Naive thymus-derived CD8-positive, alpha-beta T cell (primary cell): ENCODE data around the gene AKR1B1. TPM values are rescaled to one million over a fixed set of nuclear protein-coding genes. Genes with fewer than 3 reads are reported as not detected.
A peak's percentile ranks its signal among the peaks of the same experiment; 100 is the strongest.
"Not testable (repeated sequence)": the region's sequence is repeated elsewhere in the genome, so short reads cannot be mapped to it uniquely, and the experiment has no call there.

Experiments
- ATAC-seq, 2 donors: fragments of 150-1000 bp; cut with Tn5 transposase in 1 of 2; sonication (Bioruptor Pico), chemical (Tn5 transposase) in 1 of 2; 1 replicate in 1 of 2; 2 replicates in 1 of 2; pipeline ENCODE4 v1.10.0; 2021; ENCODE audit warnings: mild to moderate bottlenecking in 2 of 2, moderate library complexity in 2 of 2
- POLR2A ChIA-PET: fragments of 350-600 bp; sonication (Branson Sonifier 250); formaldehyde crosslinking; loops from one replicate; lab custom pipeline; 2021; ENCODE audit warnings: antibody characterized with exemption; lab: Charles Lee
- DNase-seq, 10 donors: peaks; one replicate each; pipeline versions ENCODE4 v3.0.0 to v3.0.0-alpha.2; 2020 to 2022
- H3K27ac Mint-ChIP-seq, 10 donors: one replicate each; pipeline ENCODE4 v1.8.0; 2020 to 2022; ENCODE audit warnings: mild to moderate bottlenecking in 10 of 10, mixed read lengths in 10 of 10, moderate library complexity in 4 of 10, inconsistent platforms in 1 of 10
- H3K27me3 Mint-ChIP-seq, 5 donors: one replicate each; pipeline ENCODE4 v1.8.0; 2021 to 2022; ENCODE audit warnings: mixed read lengths in 5 of 5
- H3K36me3 Mint-ChIP-seq, 3 donors: one replicate each; pipeline ENCODE4 v1.8.0; 2020 to 2022; ENCODE audit warnings: mixed read lengths in 3 of 3, mild to moderate bottlenecking in 2 of 3, inconsistent platforms in 1 of 3
- H3K4me1 Mint-ChIP-seq, 4 donors: one replicate each; pipeline ENCODE4 v1.8.0; 2021 to 2022; ENCODE audit warnings: mixed read lengths in 4 of 4
- H3K4me3 Mint-ChIP-seq, 10 donors: one replicate each; pipeline ENCODE4 v1.8.0; 2020 to 2022; ENCODE audit warnings: mild to moderate bottlenecking in 10 of 10, mixed read lengths in 10 of 10, moderate library complexity in 6 of 10, inconsistent platforms in 1 of 10
- H3K9me3 Mint-ChIP-seq, 9 donors: one replicate each; pipeline ENCODE4 v1.8.0; 2020 to 2022; ENCODE audit warnings: mixed read lengths in 9 of 9, mild to moderate bottlenecking in 3 of 9, inconsistent platforms in 1 of 9, moderate library complexity in 1 of 9
- polyA plus RNA-seq, 3 donors: library from polyadenylated mRNA; unstranded; fragments of 300-500 nt; fragmentation: Illumina TruSeq; gene quantifications; one replicate each; pipeline ENCODE4 v1.2.3, GENCODE V29; 2021
- total RNA-seq, 8 experiments: library from RNA in 2 of 8; stranded (reverse) in 2 of 8; gene quantifications; one replicate each; pipeline ENCODE4 v1.2.3 and lab custom pipeline; 2021 to 2026

The AKR1B1 gene
- 100 to 1,000 TPM; 130 to 134 TPM for total RNA-seq
- 100 to 1,000 TPM; 181 to 202 (median 181) TPM for polyA plus RNA-seq
- 50.2 to 76.0 (median 58.1) reads per million in 6 experiments for total RNA-seq (lab: John Stamatoyannopoulos, UW)

DNA sequence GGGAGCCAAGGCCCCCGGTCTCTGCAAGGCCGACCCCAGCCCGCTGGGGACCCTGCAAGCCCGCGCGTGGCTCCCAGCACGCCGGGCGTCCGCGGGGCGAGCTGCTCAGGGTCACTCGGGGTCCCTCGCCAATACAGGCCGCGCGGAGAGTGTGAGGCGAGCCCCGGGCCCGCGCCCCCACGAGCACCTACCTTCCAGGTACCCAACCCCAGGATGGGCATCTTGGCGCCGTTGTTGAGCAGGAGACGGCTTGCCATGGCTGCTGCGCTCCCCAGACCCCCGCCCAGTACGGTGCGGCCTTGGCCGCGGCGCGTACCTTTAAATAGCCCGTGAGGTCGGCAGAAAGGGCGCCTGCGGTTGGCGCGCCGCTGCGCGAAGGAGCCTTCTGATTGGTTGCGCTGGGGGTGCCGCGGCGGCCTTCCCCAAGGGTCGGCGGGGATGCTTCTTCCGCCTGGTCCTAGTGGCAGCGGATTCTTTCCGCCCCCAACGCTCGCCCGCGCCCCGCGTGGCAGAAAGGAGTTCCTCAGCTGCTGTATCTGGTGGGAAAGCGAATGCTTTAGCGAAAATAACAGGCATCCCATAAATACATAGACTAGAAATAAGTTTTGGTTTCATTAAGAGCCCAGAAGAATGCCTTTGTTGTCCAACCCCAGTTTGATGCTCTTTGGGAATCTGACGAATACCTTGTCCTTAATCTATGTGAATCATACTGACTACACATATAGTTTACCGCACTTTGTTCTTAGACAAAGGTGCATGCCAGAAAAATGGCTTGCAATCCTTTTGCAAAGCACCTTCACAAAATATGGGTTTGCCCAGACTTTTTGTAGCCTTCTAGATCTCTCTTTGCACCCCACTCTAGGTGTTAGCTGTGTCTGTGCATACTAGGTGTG is at the start of gene AKR1B1:
Gene AKR1B1 (minus strand): TSS at position 295 of the 893 bp plus-strand sequence. CDS start 38 bp downstream, at position 257.
- POLR2A ChIA-PET = interaction anchor here (0.6 to 2.9 kb wide), 5 partner anchors 27 to 690 kb away, joined by 3 to 14 read pairs (median 3); partner anchors contain the start of gene BPGM
- H3K27me3 Mint-ChIP-seq = no peaks in the 10 kb centered on the region
- peaks cover under 1 to 9% (median 8%) of the 10 kb centered on the region in 3 donors for H3K36me3 Mint-ChIP-seq
- DNase-seq = peak; percentile 69 to 93 (median 84)
- peaks cover 18 to 53% (median 48%) of the 10 kb centered on the region in 4 donors for H3K4me1 Mint-ChIP-seq
- H3K9me3 Mint-ChIP-seq = peaks cover 0 to 3% (median 1%) of the 10 kb centered on the region in 9 donors
- peak within 1 kb of the TSS; percentile 87 to 95 (median 90) for H3K4me3 Mint-ChIP-seq
- ATAC-seq = peak; percentile 88 to 90
- H3K27ac Mint-ChIP-seq = peak within 1 kb of the TSS; percentile 53 to 95 (median 90)

DNA sequence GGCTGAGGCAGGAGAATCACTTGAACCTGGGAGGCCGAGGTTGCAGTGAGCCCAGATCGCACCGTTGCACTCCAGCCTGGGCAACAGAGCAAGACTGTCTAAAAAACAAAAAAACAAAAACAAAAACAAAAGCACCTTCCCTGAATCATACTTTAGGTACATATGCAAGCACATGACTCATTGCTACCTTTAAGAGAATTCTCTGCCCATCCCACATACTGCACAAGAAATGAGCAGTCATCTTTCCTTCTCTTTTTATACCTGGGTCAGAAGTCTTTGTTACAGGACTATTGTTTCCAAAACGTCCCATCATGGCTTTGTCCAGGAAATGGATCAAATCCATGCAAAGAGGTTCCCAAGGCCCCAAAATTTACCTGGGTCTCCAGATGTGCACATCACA is 47.0 kb upstream of the AKR1B1 start:
- H3K4me1 Mint-ChIP-seq = no peaks in the 10 kb centered on the region
- POLR2A ChIA-PET = no interaction called here

DNA sequence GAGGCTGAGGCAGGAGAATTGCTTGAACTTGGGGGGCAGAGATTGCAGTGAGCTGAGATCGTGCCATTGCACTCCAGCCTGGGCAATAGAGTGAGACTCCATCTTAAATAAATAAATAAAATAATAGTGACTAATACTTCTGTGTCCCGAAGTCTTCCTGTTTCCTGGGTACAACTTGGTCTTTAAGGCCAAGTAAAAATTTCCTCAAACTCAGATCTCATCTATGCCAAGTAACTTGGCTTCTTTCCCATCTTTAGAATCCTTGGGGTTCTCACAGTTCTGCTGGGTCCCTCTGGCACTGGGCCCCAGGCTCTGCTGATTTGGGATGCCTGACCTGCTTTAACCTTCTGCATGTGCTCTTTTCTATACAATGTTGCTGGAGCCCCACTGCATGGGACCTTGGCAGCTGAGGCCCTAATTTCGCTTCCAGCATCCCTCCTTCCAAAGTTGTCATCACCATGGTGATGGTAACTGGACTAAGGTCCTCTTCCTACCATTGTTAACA is 45.8 kb upstream of the AKR1B1 start:
- DNase-seq (no peak), ATAC-seq (no peak)
- no peaks in the 10 kb centered on the region for H3K9me3 Mint-ChIP-seq
- H3K27me3 Mint-ChIP-seq = peaks cover 1 to 9% (median 5%) of the 10 kb centered on the region in 5 donors
- no peaks in the 10 kb centered on the region for H3K36me3 Mint-ChIP-seq
- no peak overlapping the region for H3K27ac Mint-ChIP-seq
- POLR2A ChIA-PET = no interaction called here
- no peak overlapping the region for H3K4me3 Mint-ChIP-seq
- H3K4me1 Mint-ChIP-seq = no peaks in the 10 kb centered on the region

More for the DNA sequence above, 47.0 kb upstream of the AKR1B1 start:
- Mint-ChIP-seq H3K4me3 (no peak overlapping the region), H3K36me3 (no peaks in the 10 kb centered on the region), H3K9me3 (no peaks in the 10 kb centered on the region), H3K27me3 (peaks cover 0 to 9% (median 2%) of the 10 kb centered on the region in 5 donors), H3K27ac (no peak overlapping the region)
- DNase-seq (no peak), ATAC-seq (no peak)

DNA sequence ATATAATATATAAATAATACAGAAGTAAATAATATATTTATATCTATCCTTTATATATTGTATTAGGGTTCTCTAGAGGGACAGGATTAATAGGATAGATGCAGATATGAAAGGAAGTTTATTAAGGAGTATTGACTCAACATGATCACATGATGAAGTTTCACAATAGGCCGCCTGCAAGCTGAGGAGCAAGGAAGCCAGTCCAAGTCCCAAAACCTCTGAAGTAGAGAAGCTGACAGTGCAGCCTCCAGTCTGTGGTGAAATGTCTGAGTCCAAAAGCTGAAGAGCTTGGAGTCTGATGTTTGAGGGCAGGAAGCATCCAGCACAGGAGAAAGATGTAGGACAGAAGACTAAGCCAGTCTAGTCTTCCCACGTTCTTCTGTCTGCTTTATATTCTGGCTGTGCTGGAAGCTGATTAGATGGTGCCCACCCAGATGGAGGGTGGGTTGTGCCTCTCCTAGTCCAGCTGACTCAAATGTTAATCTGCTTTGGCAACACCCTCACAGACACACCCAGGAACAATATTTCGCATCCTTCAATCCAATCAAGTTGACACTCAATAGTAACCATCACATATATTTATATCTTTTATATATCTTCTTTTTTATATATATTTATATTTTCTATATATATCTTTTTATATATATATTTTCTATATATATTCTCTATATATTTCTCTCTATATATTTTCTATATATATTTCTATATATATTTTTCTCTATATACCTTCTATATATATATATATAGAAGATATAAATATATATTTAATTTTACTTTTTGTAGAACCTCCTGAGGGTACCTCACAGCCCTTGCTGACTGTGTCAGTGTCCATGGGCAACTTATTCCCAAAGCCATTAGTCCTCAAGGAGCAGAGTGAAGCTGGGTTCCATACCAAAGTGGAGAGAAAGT is 43.8 kb upstream of the AKR1B1 start:
- ATAC-seq (no peak), DNase-seq (no peak)
- Mint-ChIP-seq H3K36me3 (no peaks in the 10 kb centered on the region), H3K9me3 (no peaks in the 10 kb centered on the region), H3K4me1 (no peaks in the 10 kb centered on the region), H3K27ac (no peak overlapping the region), H3K4me3 (no peak overlapping the region), H3K27me3 (peaks cover 3 to 18% (median 9%) of the 10 kb centered on the region in 5 donors)
- POLR2A ChIA-PET = no interaction called here

DNA sequence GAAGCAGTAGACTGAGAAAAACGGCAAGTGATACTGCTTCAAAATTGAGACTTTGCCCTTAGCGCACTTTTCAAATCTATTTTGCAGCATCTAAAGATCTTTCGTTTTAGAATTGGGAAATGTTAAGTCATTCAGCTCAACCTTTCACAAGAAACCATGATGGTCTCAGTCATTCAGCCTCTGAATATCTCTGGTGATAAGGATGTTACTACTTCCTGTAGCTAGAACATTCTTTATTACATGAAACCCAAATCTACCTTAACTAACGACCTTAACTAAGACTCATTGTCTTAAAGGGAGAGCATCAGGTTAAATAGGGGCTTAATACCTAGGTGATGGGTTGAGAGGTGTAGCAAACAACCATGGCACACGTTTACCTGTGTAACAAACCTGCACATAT is 42.1 kb upstream of the AKR1B1 start:
- Mint-ChIP-seq H3K9me3 (no peaks in the 10 kb centered on the region), H3K4me3 (no peak overlapping the region), H3K4me1 (no peaks in the 10 kb centered on the region), H3K27ac (no peak overlapping the region), H3K36me3 (no peaks in the 10 kb centered on the region), H3K27me3 (peaks cover 3 to 18% (median 9%) of the 10 kb centered on the region in 5 donors)
- no peak for DNase-seq
- ATAC-seq = no peak
- POLR2A ChIA-PET = no interaction called here

DNA sequence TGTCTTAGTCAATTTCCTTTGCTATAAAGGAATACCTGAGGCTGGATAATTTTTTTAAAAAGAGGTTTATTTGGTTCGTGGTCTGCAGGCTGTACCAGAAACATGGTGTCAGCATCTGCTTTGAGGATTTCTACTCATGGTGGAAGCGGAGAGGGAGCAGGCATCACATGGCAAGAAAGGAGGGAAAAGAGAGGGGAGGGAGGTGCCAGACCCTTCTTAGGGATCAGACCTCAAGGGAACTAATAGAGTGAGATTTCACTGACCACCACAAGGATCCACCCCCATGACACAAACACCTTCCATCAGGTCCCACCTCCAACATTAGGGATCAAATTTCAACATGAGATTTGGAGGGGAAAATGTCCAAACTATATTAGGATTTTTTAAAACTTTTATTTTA is 41.5 kb upstream of the AKR1B1 start:
- POLR2A ChIA-PET = no interaction called here
- no peaks in the 10 kb centered on the region for H3K36me3 Mint-ChIP-seq
- DNase-seq (no peak), ATAC-seq (no peak)
- no peak overlapping the region for H3K27ac Mint-ChIP-seq
- H3K9me3 Mint-ChIP-seq = no peaks in the 10 kb centered on the region
- no peak overlapping the region for H3K4me3 Mint-ChIP-seq
- H3K4me1 Mint-ChIP-seq = no peaks in the 10 kb centered on the region
- peaks cover 3 to 18% (median 12%) of the 10 kb centered on the region in 5 donors for H3K27me3 Mint-ChIP-seq

DNA sequence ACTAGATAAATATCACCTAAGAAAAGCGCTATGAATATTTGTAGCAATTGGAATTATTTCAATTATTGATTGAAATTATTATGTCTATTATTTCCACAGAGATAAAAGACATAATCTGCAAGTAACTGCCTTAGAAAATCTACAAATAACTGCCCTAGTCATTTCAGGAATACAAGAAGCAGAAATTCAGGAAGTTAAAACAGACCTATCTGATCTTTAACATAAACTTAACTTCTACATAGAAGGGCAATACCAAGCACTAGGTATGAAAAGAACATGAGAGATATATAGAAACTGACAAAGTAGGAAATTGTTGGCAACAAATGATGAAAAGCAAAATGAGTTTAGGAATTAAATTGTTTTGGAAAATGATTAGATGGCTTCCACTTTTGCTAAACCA is 36.6 kb upstream of the AKR1B1 start:
- DNase-seq (no peak), ATAC-seq (no peak)
- peaks cover 0 to 1% (median 0%) of the 10 kb centered on the region in 4 donors for H3K4me1 Mint-ChIP-seq
- peaks cover 5 to 23% (median 18%) of the 10 kb centered on the region in 5 donors for H3K27me3 Mint-ChIP-seq
- no peaks in the 10 kb centered on the region for H3K9me3 Mint-ChIP-seq
- no peak overlapping the region for H3K4me3 Mint-ChIP-seq
- H3K27ac Mint-ChIP-seq = no peak overlapping the region
- POLR2A ChIA-PET = no interaction called here
- no peaks in the 10 kb centered on the region for H3K36me3 Mint-ChIP-seq

DNA sequence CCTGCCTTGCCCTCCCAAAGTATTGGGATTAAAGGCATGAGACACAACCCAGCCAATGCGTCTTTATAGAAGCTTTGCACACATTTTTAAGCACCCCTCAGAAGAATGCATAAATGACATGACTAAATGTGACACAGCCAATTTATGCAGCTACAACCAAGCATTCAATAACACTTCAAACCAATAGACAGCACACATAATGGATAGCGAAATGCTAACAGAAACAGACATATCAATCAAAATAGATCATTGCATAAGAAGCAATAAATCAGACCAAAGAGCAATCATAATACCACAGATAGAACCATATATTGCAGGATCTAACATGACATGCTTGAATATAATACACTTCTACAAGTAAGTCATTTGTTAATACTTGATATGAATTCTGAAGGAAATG is 34.2 kb upstream of the AKR1B1 start:
- no peaks in the 10 kb centered on the region for H3K36me3 Mint-ChIP-seq
- DNase-seq (no peak), ATAC-seq (no peak)
- H3K27me3 Mint-ChIP-seq = peaks cover 8 to 27% (median 17%) of the 10 kb centered on the region in 5 donors
- H3K27ac Mint-ChIP-seq = no peak overlapping the region
- POLR2A ChIA-PET = no interaction called here
- H3K9me3 Mint-ChIP-seq = no peaks in the 10 kb centered on the region
- no peak overlapping the region for H3K4me3 Mint-ChIP-seq
- H3K4me1 Mint-ChIP-seq = peaks cover 0 to 1% (median 0%) of the 10 kb centered on the region in 4 donors

DNA sequence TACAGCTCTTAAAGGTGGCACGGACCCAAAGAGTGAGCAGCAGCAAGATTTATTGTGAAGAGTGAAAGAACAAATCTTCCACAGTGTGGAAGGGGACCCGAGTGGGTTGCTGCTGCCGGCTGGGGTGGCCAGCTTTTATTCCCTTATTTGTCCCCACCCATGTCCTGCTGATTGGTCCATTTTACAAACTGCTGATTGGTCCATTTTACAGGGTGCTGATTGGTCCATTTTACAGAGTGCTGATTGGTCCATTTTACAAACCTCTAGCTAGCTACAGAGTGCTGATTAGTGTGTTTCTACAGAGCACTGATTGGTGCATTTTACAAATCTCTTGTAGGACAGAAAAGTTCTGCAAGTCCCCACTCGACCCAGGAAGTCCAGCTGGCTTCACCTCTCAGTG is 28.8 kb upstream of the AKR1B1 start:
- DNase-seq, H3K9me3 Mint-ChIP-seq, POLR2A ChIA-PET, H3K4me1 Mint-ChIP-seq, H3K4me3 Mint-ChIP-seq, ATAC-seq, H3K27ac Mint-ChIP-seq: not testable (repeated sequence)
- peaks cover 0 to 20% (median 2%) of the 10 kb centered on the region in 3 donors for H3K36me3 Mint-ChIP-seq
- H3K27me3 Mint-ChIP-seq = peaks cover 10 to 38% (median 29%) of the 10 kb centered on the region in 5 donors

DNA sequence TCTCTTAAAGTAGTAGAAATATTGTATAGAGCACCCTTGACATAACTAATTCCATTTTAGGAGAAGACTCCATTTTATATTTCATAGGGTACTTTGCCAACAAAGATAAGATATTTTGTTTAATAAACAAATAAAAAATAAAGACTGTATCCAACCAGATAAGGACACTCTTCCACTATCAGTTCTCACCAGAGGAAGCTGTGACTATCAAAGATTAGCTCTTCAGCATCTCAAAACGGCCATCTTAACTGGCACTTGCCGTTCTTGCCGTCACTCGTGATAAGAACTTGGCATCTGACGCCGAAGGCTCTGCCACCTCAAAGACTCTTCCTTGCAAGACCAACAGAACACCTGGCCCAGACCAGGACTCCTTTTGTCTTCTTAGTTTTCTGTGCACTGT is 26.3 kb upstream of the AKR1B1 start:
- DNase-seq (no peak), ATAC-seq (no peak)
- H3K4me1 Mint-ChIP-seq = no peaks in the 10 kb centered on the region
- peaks cover 0 to 20% (median 2%) of the 10 kb centered on the region in 3 donors for H3K36me3 Mint-ChIP-seq
- peaks cover 8 to 39% (median 28%) of the 10 kb centered on the region in 5 donors for H3K27me3 Mint-ChIP-seq
- H3K9me3 Mint-ChIP-seq = peaks cover 0 to 9% (median 3%) of the 10 kb centered on the region in 9 donors
- no peak overlapping the region for H3K27ac Mint-ChIP-seq
- POLR2A ChIA-PET = interaction anchor here (0.5 kb wide), 1 partner anchor 149 kb away, joined by 4 read pairs; no protein-coding TSS in a partner anchor
- H3K4me3 Mint-ChIP-seq = no peak overlapping the region

DNA sequence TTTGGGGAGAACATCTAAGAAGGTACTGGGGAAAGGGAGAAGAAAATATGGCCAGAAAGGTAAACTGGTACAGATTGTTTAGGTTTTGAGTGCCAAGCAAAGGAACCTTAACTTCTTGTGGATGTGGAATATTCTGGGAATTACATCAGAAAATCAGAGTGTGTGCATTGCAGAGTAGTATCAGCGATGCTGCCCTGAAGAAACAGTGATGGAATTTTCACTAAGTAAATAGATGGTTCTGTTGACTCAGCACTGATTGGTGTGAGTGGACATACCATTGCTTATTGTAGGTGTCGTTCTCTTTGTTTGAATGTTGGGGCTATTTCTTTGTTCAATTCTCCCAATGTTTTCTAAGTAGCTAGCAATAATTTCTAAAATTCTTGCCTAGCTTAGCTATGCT is 24.4 kb upstream of the AKR1B1 start:
- no peak overlapping the region for H3K4me3 Mint-ChIP-seq
- peaks cover 0 to 9% (median 3%) of the 10 kb centered on the region in 9 donors for H3K9me3 Mint-ChIP-seq
- DNase-seq (no peak), ATAC-seq (no peak)
- POLR2A ChIA-PET = no interaction called here
- H3K27me3 Mint-ChIP-seq = peaks cover 7 to 32% (median 25%) of the 10 kb centered on the region in 5 donors
- no peaks in the 10 kb centered on the region for H3K4me1 Mint-ChIP-seq
- H3K36me3 Mint-ChIP-seq = peaks cover 0 to 20% (median 2%) of the 10 kb centered on the region in 3 donors
- no peak overlapping the region for H3K27ac Mint-ChIP-seq

DNA sequence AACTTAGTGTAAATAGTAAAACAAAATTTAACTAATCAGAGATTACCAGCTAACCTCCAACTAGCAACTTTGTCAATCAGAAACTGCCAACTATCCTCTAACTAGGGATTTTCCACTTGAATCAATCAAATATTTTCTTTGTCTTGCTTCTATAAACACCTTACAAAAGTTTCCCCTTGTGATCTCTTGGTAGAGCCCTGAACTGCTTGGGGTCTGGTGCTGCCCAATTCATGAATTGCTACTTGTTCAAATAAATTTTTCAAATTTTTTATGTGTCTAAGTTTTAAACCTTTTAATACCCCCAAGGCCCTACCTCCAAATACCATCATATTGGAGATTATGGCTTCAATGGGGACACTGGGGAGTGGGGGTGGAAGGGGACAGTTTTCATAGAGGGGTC is 24.0 kb upstream of the AKR1B1 start:
- no peak for DNase-seq
- peaks cover 6 to 33% (median 25%) of the 10 kb centered on the region in 5 donors for H3K27me3 Mint-ChIP-seq
- no peaks in the 10 kb centered on the region for H3K4me1 Mint-ChIP-seq
- no peak overlapping the region for H3K27ac Mint-ChIP-seq
- no peak for ATAC-seq
- peaks cover 0 to 9% (median 3%) of the 10 kb centered on the region in 9 donors for H3K9me3 Mint-ChIP-seq
- peaks cover 0 to 20% (median 2%) of the 10 kb centered on the region in 3 donors for H3K36me3 Mint-ChIP-seq
- H3K4me3 Mint-ChIP-seq = no peak overlapping the region
- POLR2A ChIA-PET = no interaction called here
